IMR-90 (cell line): ENCODE results near the gene CACNA1D. TPM values are rescaled to one million over a fixed set of nuclear protein-coding genes. Genes with fewer than 3 reads are reported as not detected.

ENCODE experiments used
- ATAC-seq: fragments of 200-7000 bp; cut with Tn5 transposase; 2 replicates; pipeline ENCODE4 v1.9.1; 2020; ENCODE audit warnings: low read depth, mild to moderate bottlenecking, moderate library complexity
- BruUV-seq: library from RNA; stranded (reverse); fragments of 400-500 nt; replicated peaks from 2 replicates; lab custom pipeline; 2021; lab: Mats Ljungman, UMichigan
- CTCF ChIA-PET: fragments of 300-600 bp; formaldehyde crosslinking; extraction: SDS; loops from one replicate; lab custom pipeline; 2021; ENCODE audit warnings: antibody characterized with exemption; lab: Yijun Ruan, JAX
- POLR2A ChIA-PET: fragments of 300-600 bp; sonication (Branson Sonifier 250); formaldehyde crosslinking; loops from one replicate; lab custom pipeline; 2022; ENCODE audit warnings: antibody characterized with exemption; ENCODE audit not compliant: unreplicated experiment; lab: Charles Lee
- DNase-seq: peaks from one replicate; pipeline ENCODE4 v3.0.0; 2013
- H2AFZ ChIP-seq: replicated peaks from 2 replicates; pipeline ENCODE3; 2013; ENCODE audit warnings: low read length, mild to moderate bottlenecking; ENCODE audit not compliant: poor library complexity
- H2AK5ac ChIP-seq: 2 replicates; pipeline ENCODE4 v1.6.1; 2013; ENCODE audit warnings: low read depth, low read length, inconsistent platforms
- H2AK9ac ChIP-seq: replicated peaks from 2 replicates; pipeline ENCODE3; 2013; ENCODE audit warnings: mild to moderate bottlenecking, low read depth, low read length, moderate library complexity; ENCODE audit not compliant: poor library complexity
- H2BK120ac ChIP-seq: 2 replicates; pipeline ENCODE4 v1.6.1; 2013; ENCODE audit warnings: low read depth, low read length, inconsistent platforms
- H2BK15ac ChIP-seq: 3 replicates; pipeline ENCODE4 v1.6.1; 2013; ENCODE audit warnings: low read depth, low read length, inconsistent platforms
- H2BK20ac ChIP-seq: 2 replicates; pipeline ENCODE4 v1.6.1; 2013; ENCODE audit warnings: low read depth, mild to moderate bottlenecking, inconsistent platforms, low read length, moderate library complexity
- H2BK5ac ChIP-seq: 2 replicates; pipeline ENCODE4 v1.6.1; 2013; ENCODE audit warnings: mild to moderate bottlenecking, low read depth, low read length, inconsistent platforms; ENCODE audit not compliant: poor library complexity, severe bottlenecking
- H3K14ac ChIP-seq: replicated peaks from 2 replicates; pipeline ENCODE4 v1.6.1; 2013; ENCODE audit warnings: low read depth, low read length, inconsistent platforms
- H3K18ac ChIP-seq: 2 replicates; pipeline ENCODE4 v1.6.1; 2013; ENCODE audit warnings: low read depth, low read length, control low read depth
- H3K23ac ChIP-seq: 2 replicates; pipeline ENCODE4 v1.6.1; 2013; ENCODE audit warnings: low read depth, low read length, inconsistent platforms
- H3K27ac ChIP-seq: 2 replicates; pipeline ENCODE4 v1.5.1; 2013; ENCODE audit warnings: mild to moderate bottlenecking, control low read depth, low read length; ENCODE audit not compliant: insufficient read depth
- H3K27me3 ChIP-seq: 2 replicates; pipeline ENCODE4 v1.6.1; 2013; ENCODE audit warnings: low read length; ENCODE audit not compliant: control insufficient read depth, insufficient read depth
- H3K36me3 ChIP-seq: 2 replicates; pipeline ENCODE4 v1.6.1; 2013; ENCODE audit warnings: low read length, mixed read lengths; ENCODE audit not compliant: control insufficient read depth, insufficient read depth
- H3K4ac ChIP-seq: 2 replicates; pipeline ENCODE4 v1.6.1; 2013; ENCODE audit warnings: low read depth, low read length, inconsistent platforms
- H3K4me1 ChIP-seq: 2 replicates; pipeline ENCODE4 v1.6.1; 2013; ENCODE audit warnings: low read length, mixed read lengths; ENCODE audit not compliant: control insufficient read depth, insufficient read depth
- H3K4me2 ChIP-seq: 2 replicates; pipeline ENCODE4 v1.6.1; 2013; ENCODE audit warnings: low read depth, mild to moderate bottlenecking, control low read depth, low read length, moderate library complexity
- H3K4me3 ChIP-seq: 2 replicates; pipeline ENCODE4 v1.5.1; 2013; ENCODE audit warnings: low read depth, mild to moderate bottlenecking, control low read depth, low read length, moderate library complexity; ENCODE audit not compliant: insufficient read depth
- H3K56ac ChIP-seq: 2 replicates; pipeline ENCODE4 v1.6.1; 2013; ENCODE audit warnings: low read length, inconsistent platforms; ENCODE audit not compliant: insufficient read depth; ENCODE audit errors: extremely low read depth
- H3K79me1 ChIP-seq, 2 experiments: 2 replicates each; pipeline ENCODE4 v1.6.1; 2013; ENCODE audit warnings: low read length in 2 of 2, inconsistent platforms in 1 of 2, low read depth in 1 of 2
- H3K9ac ChIP-seq: 2 replicates; pipeline ENCODE4 v1.6.1; 2013; ENCODE audit warnings: low read depth, low read length, control low read depth
- H3K9me1 ChIP-seq: 2 replicates; pipeline ENCODE4 v1.6.1; 2013; ENCODE audit warnings: low read length, inconsistent platforms; ENCODE audit not compliant: insufficient read depth
- H3K9me3 ChIP-seq: 2 replicates; pipeline ENCODE4 v1.6.1; 2013; ENCODE audit warnings: low read length; ENCODE audit not compliant: control insufficient read depth, insufficient read depth
- H4K20me1 ChIP-seq: 2 replicates; pipeline ENCODE4 v1.6.1; 2013; ENCODE audit warnings: low read length, inconsistent platforms; ENCODE audit not compliant: insufficient read depth
- H4K5ac ChIP-seq: 2 replicates; pipeline ENCODE4 v1.6.1; 2013; ENCODE audit warnings: mild to moderate bottlenecking, low read depth, low read length, control low read depth
- H4K8ac ChIP-seq, 2 experiments: 2 replicates each; pipeline ENCODE4 v1.6.1; 2013; ENCODE audit warnings: low read depth in 2 of 2, low read length in 2 of 2, control low read depth in 1 of 2, inconsistent platforms in 1 of 2
- H4K91ac ChIP-seq: 2 replicates; pipeline ENCODE4 v1.6.1; 2013; ENCODE audit warnings: low read depth, low read length, inconsistent platforms; ENCODE audit not compliant: insufficient read depth
- CEBPB ChIP-seq: IDR thresholded peaks from 2 replicates; pipeline ENCODE4 v1.6.1; 2012; ENCODE audit warnings: low read depth, low read length, improper control_type of control experiment
- CHD1 ChIP-seq: IDR thresholded peaks from 2 replicates; pipeline ENCODE4 v1.6.1; 2012; ENCODE audit warnings: low read depth, low read length, improper control_type of control experiment
- CTCF ChIP-seq: conservative IDR thresholded peaks from 2 replicates; pipeline ENCODE4 v1.5.1; 2012; ENCODE audit warnings: mild to moderate bottlenecking, low read depth, low read length, improper control_type of control experiment
- ELK1 ChIP-seq: fragments of 150-350 bp; IDR thresholded peaks from 2 replicates; pipeline ENCODE4 v1.6.1; 2016; ENCODE audit warnings: low read depth, mild to moderate bottlenecking, low read length, moderate library complexity, borderline replicate concordance
- FOS ChIP-seq: fragments of 150-350 bp; IDR thresholded peaks from 2 replicates; pipeline ENCODE4 v1.6.1; 2016; ENCODE audit warnings: low read depth, low read length
- MAFK ChIP-seq: IDR thresholded peaks from 2 replicates; pipeline ENCODE4 v1.6.1; 2012; ENCODE audit warnings: low read depth, low read length, improper control_type of control experiment
- MAZ ChIP-seq: IDR thresholded peaks from 2 replicates; pipeline ENCODE4 v1.6.1; 2012; ENCODE audit warnings: low read depth, mild to moderate bottlenecking, low read length, improper control_type of control experiment, moderate library complexity, borderline replicate concordance
- MXI1 ChIP-seq: IDR thresholded peaks from 2 replicates; pipeline ENCODE4 v1.6.1; 2012; ENCODE audit warnings: low read depth, mild to moderate bottlenecking, low read length, moderate library complexity, borderline replicate concordance
- NFE2L2 ChIP-seq: fragments of 150-350 bp; IDR thresholded peaks from 2 replicates; pipeline ENCODE4 v1.6.1; 2016; ENCODE audit warnings: low read depth, mild to moderate bottlenecking, low read length
- POLR2A ChIP-seq: IDR thresholded peaks from 2 replicates; pipeline ENCODE4 v1.6.1; 2012; ENCODE audit warnings: mild to moderate bottlenecking, low read depth, low read length
- RAD21 ChIP-seq: IDR thresholded peaks from 2 replicates; pipeline ENCODE4 v1.6.1; 2012; ENCODE audit warnings: low read length, improper control_type of control experiment
- RCOR1 ChIP-seq: IDR thresholded peaks from 2 replicates; pipeline ENCODE4 v1.6.1; 2012; ENCODE audit warnings: mild to moderate bottlenecking, low read length, improper control_type of control experiment; ENCODE audit not compliant: insufficient replicate concordance
- RFX5 ChIP-seq: IDR thresholded peaks from 2 replicates; pipeline ENCODE4 v1.8.0; 2012; ENCODE audit warnings: low read depth, mild to moderate bottlenecking, low read length, moderate library complexity
- SMC3 ChIP-seq: fragments of 150-350 bp; IDR thresholded peaks from 2 replicates; pipeline ENCODE4 v1.6.1; 2016; ENCODE audit warnings: low read depth, mild to moderate bottlenecking, antibody characterized with exemption, low read length, moderate library complexity
- USF2 ChIP-seq: fragments of 150-350 bp; IDR thresholded peaks from 2 replicates; pipeline ENCODE4 v1.6.1; 2017; ENCODE audit warnings: mild to moderate bottlenecking, antibody characterized with exemption, low read length, low read depth
- WGBS, 2 experiments: methylation state at CpG; one replicate each; pipeline versions ENCODE4 v1.1.5 to v1.1.7; 2013; ENCODE audit warnings: missing lambda C conversion rate in 2 of 2; ENCODE audit not compliant: insufficient read length in 1 of 2; ENCODE audit errors: extremely low coverage in 2 of 2; 5-methylcytosine and 5-hydroxymethylcytosine counted together
- dilution Hi-C: fragments of 300-500 bp; cut with HindIII; formaldehyde crosslinking; loops from one replicate; pipeline ENCODE4 v1.14.3; 2018; ENCODE audit warnings: low sequenced_read_pairs; ENCODE audit not compliant: unreplicated experiment
- in situ Hi-C: fragments of 300-500 bp; cut with MboI; formaldehyde crosslinking; loops from 3 replicates; pipeline ENCODE4 v1.14.3; 2019; ENCODE audit warnings: low sequenced_read_pairs, inconsistent platforms, mixed read lengths
- intact Hi-C: fragments of 100-400 bp; cut with micrococcal nuclease; formaldehyde crosslinking; loops from 2 replicates; pipeline ENCODE4 v1.10.0; 2022
- polyA plus RNA-seq, 3 experiments: library from polyadenylated mRNA; depleted of rRNA; stranded (reverse); fragments of >200 nt; gene quantifications; 2 replicates each; pipeline ENCODE4 v1.2.3, GENCODE V29; 2012; ENCODE audit warnings: low replicate concordance in 1 of 3
- total RNA-seq: library from RNA; depleted of rRNA; stranded (reverse); fragments of >200 nt; gene quantifications from 2 replicates; pipeline ENCODE4 v1.2.3, GENCODE V29; 2012

CACNA1D gene
- total and polyA plus RNA-seq, 2 of the 4 experiments (the other 2 are of a cell fraction): 0.07 TPM; not detected in 1

GRCh38 chr3:53795789-53796560 lies 301.6 kb downstream of the CACNA1D start:
- ChIA-PET POLR2A (no interaction called here), CTCF (no interaction called here)
- intact Hi-C loops (no loop called here), in situ Hi-C loops (no loop called here), dilution Hi-C loops (no loop called here)
- Histone ChIP-seq H3K56ac (no peak overlapping the region), H3K4me3 (no peak overlapping the region), H2BK5ac (no peak overlapping the region), H2BK120ac (no peak overlapping the region), H3K27me3 (peaks cover 11% of the 10 kb centered on the region), H3K79me1 (no peaks in the 10 kb centered on the region), H3K36me3 (no peaks in the 10 kb centered on the region), H2BK15ac (no peak overlapping the region), H2AK5ac (no peak overlapping the region), H4K20me1 (no peaks in the 10 kb centered on the region), H2BK20ac (no peak overlapping the region), H3K4ac (no peak overlapping the region), H4K8ac (no peak overlapping the region), H3K9me3 (no peaks in the 10 kb centered on the region), H3K9me1 (no peaks in the 10 kb centered on the region), H4K5ac (no peak overlapping the region), H2AFZ (no peak overlapping the region), H4K91ac (no peak overlapping the region), H3K4me2 (no peak overlapping the region), H3K4me1 (no peaks in the 10 kb centered on the region), H3K14ac (no peak overlapping the region), H2AK9ac (no peak overlapping the region), H3K18ac (no peak overlapping the region), H3K9ac (no peak overlapping the region), H3K23ac (no peak overlapping the region), H3K27ac (no peak overlapping the region)
- no TSS peak for BruUV-seq
- ATAC-seq: no peak
- WGBS, 2 experiments: 20% methylated on average over 2 of the region's 12 CpGs; no CpG with 5 or more reads in 1 of the 2 experiments
- no peak for DNase-seq
- TF ChIP-seq NFE2L2: no peak
- no peak for TF ChIP-seq CEBPB
- TF ChIP-seq USF2: no peak
- no peak for TF ChIP-seq SMC3
- TF ChIP-seq FOS: no peak
- TF ChIP-seq MXI1: no peak
- no peak for TF ChIP-seq MAFK
- TF ChIP-seq POLR2A: no peak
- TF ChIP-seq RAD21: no peak
- TF ChIP-seq ELK1: no peak
- TF ChIP-seq RFX5: no peak
- TF ChIP-seq CHD1: no peak
- TF ChIP-seq RCOR1: no peak
- TF ChIP-seq MAZ: no peak
- no peak for TF ChIP-seq CTCF
